Heart left ventricle (tissue), 13 donors: ENCODE results near the gene TBC1D10B.

ENCODE experiments used
- CTCF ChIP-seq, 12 donors: fragments of 200-600 bp; sonication (generic) in 4 of 12; IDR thresholded peaks; one replicate each; pipeline versions ENCODE4 v1.5.0 to v1.8.0; 2018 to 2022; ENCODE audit warnings: antibody characterized with exemption in 12 of 12, mild to moderate bottlenecking in 5 of 12
- POLR2A ChIP-seq, 2 donors: fragments of 450-650 bp; IDR thresholded peaks; one replicate each; pipeline ENCODE4 v1.6.1; 2017; ENCODE audit warnings: antibody characterized with exemption in 2 of 2, mild to moderate bottlenecking in 2 of 2, moderate library complexity in 2 of 2
- donor health status: ischemic (EF 13 %, LVEDD 7.1; RV severe dilation, severe dysfunction).
- donor health status: DM: no; HTN: yes; CAD: no.
- donor health status: DM: no; HTN: no; CAD: no.
- donor health status: ischemic (EF 25% LVEDD 6.9; RV normal size, moderate dysfunction).
- donor health status: ischemic (EF 25% LVEDD 5.7; RV mildly dilated, moderate dysfunction).
- donor health status: ischemic (EF 35%, LVEDD 5.7; RV mildly dilated, moderate dysfunction).
- donor health status: nonischemic (EF 11% LVEDD 7.7; RV severe dilation, severe dysfunction).
- donor health status: DM: yes; HTN: yes; CAD: no.
- donor health status: PGD.
- donor health status: ischemic (EF 29% LVEDD 5.4; RV normal size, mild dysfunction).
- donor health status: nonischemic (EF 23%, LVEDD 6.1; RV moderate dilation, normal function).

- TF ChIP-seq CTCF (IDR thresholded peaks at IDR 0.05) (peak in 7 of 12 donors; percentile 12 to 46 (median 28)), POLR2A (IDR thresholded peaks at IDR 0.05) (peak in 1 of 2 donors; percentile 45)
These were observed 47.4 kb upstream of the TBC1D10B start for GRCh38 chr16:30417529-30418349.
